HUES6 (cell line): ENCODE data around the gene GPC4.
A peak's percentile ranks its signal among the peaks of the same experiment; 100 is the strongest.

Experiments
- H3K27ac ChIP-seq: 2 replicates; pipeline ENCODE4 v1.7.0; 2013; ENCODE audit warnings: low read depth, mild to moderate bottlenecking, low read length, inconsistent platforms
- H3K27me3 ChIP-seq: 2 replicates; pipeline ENCODE4 v1.6.1; 2013; ENCODE audit warnings: low read length; ENCODE audit not compliant: control insufficient read depth, insufficient read depth
- H3K36me3 ChIP-seq: 2 replicates; pipeline ENCODE4 v1.6.1; 2013; ENCODE audit warnings: low read length; ENCODE audit not compliant: control insufficient read depth, insufficient read depth
- H3K4me1 ChIP-seq: 2 replicates; pipeline ENCODE4 v1.6.1; 2013; ENCODE audit warnings: low read length; ENCODE audit not compliant: control insufficient read depth, insufficient read depth
- H3K4me3 ChIP-seq: 2 replicates; pipeline ENCODE4 v1.5.1; 2013; ENCODE audit warnings: low read depth, low read length
- H3K9ac ChIP-seq: one replicate; pipeline ENCODE4 v1.6.1; 2013; ENCODE audit warnings: mild to moderate bottlenecking, low read length
- H3K9me3 ChIP-seq: 2 replicates; pipeline ENCODE4 v1.6.1; 2013; ENCODE audit warnings: low read depth, low read length; ENCODE audit not compliant: control insufficient read depth, insufficient read depth

GPC4 gene

DNA sequence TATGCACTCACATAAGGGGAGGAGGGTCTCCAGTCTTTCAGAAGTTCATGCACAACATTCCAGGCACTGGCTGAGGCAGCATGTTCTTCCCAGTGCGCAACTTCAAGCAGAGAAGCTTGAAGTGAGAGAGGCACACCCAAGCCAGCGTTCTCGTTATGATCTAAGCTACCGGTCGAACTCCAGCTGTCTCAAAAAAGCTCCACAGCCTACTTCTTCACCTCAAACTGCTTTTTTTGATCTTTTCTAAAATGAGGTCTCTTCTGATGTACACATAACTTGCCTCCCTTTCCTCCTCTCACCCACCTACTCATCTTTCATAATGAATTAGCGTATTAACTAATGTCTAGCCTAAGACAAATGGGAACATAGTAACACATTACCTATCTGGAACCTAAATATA is 25.3 kb downstream of the GPC4 start:
- Histone ChIP-seq H3K9ac (no peak overlapping the region), H3K36me3 (peaks cover 30% of the 10 kb centered on the region), H3K4me3 (no peak overlapping the region), H3K27ac (no peak overlapping the region), H3K4me1 (peaks cover 64% of the 10 kb centered on the region), H3K27me3 (no peaks in the 10 kb centered on the region), H3K9me3 (no peaks in the 10 kb centered on the region)

DNA sequence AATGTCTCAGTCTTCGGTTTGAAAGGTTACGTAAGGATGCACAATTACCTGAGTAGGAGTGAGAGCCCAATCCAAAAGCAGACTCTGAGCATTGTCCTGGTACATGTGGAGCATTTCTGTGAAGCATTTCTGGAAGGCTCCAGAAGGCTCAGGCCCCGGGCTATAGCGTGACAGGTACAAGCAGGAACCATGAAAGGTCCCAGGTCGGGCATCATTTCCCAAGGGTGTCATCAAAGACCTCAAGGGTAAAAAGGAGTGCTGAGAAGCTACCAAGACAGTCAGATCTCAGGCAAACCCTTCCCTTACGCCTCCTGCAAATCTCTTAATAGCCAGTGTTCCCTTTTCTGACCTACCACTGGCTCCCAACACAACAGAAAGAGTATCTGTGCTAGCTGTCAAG is 30.8 kb downstream of the GPC4 start:
- H3K4me3 ChIP-seq, result no peak overlapping the region
- no peak overlapping the region for H3K27ac ChIP-seq
- no peaks in the 10 kb centered on the region for H3K27me3 ChIP-seq
- H3K36me3 ChIP-seq, result peaks cover 41% of the 10 kb centered on the region
- H3K9ac ChIP-seq, result no peak overlapping the region
- H3K9me3 ChIP-seq, result no peaks in the 10 kb centered on the region
- H3K4me1 ChIP-seq, result peaks cover 29% of the 10 kb centered on the region

- peaks cover 43% of the 10 kb centered on the region for H3K36me3 ChIP-seq
- no peak overlapping the region for H3K9ac ChIP-seq
- H3K4me1 ChIP-seq, result peaks cover 34% of the 10 kb centered on the region
- H3K27me3 ChIP-seq, result no peaks in the 10 kb centered on the region
- no peak overlapping the region for H3K27ac ChIP-seq
- H3K9me3 ChIP-seq, result no peaks in the 10 kb centered on the region
- H3K4me3 ChIP-seq, result no peak overlapping the region
Observed at GRCh38 chrX:133380711-133381619, 34.3 kb downstream of the GPC4 start.

- Histone ChIP-seq H3K36me3 (peaks cover 31% of the 10 kb centered on the region), H3K27ac (0 out of 2 replicates have a peak overlapping the region, but pooled peaks have one; percentile 17), H3K4me1 (peaks cover 44% of the 10 kb centered on the region), H3K9me3 (no peaks in the 10 kb centered on the region), H3K27me3 (no peaks in the 10 kb centered on the region; the same call in 1 of the 2 replicates), H3K4me3 (no peak overlapping the region), H3K9ac (no peak overlapping the region)
Observed at GRCh38 chrX:133376422-133376821, 38.9 kb downstream of the GPC4 start.

DNA sequence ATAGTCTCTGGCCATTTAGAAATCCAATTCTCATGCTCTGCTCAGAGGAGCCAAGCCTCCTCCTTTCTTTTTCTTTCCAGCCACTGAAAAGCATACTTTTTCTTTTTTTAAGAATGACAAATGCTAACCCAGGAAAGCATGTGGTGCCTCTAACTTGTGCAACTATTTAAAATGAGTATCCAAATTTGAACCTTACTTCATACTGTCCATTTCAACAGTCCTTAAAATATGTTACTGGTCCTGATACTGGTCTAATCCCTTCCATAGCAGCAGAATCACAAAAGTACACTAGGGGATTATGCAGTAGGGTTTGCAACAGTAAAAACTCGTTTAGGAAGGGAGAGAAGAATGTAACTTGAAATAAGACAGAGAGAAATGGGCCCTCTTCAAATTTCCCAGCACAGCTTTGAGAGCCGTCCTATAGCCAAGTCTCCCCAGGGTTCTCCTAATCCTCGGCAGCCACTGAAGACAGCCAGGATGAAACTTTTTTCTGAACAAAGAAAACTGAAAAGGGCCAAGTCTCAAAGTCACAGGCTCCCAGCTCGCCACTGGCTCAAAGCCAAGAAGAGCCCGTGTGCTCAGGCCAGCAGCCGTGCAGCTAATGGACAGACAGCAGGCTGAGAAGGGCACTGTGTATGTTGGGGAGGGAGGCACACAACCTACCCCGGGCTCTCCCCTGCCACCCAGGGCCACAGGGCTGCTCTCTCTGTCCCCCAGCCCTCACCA is 39.5 kb downstream of the GPC4 start:
- H3K27ac ChIP-seq, result no peak overlapping the region
- peaks cover 26% of the 10 kb centered on the region for H3K36me3 ChIP-seq
- H3K9ac ChIP-seq, result no peak overlapping the region
- no peaks in the 10 kb centered on the region; the same call in 1 of the 2 replicates for H3K27me3 ChIP-seq
- peaks cover 49% of the 10 kb centered on the region for H3K4me1 ChIP-seq
- no peaks in the 10 kb centered on the region for H3K9me3 ChIP-seq
- no peak overlapping the region for H3K4me3 ChIP-seq

DNA sequence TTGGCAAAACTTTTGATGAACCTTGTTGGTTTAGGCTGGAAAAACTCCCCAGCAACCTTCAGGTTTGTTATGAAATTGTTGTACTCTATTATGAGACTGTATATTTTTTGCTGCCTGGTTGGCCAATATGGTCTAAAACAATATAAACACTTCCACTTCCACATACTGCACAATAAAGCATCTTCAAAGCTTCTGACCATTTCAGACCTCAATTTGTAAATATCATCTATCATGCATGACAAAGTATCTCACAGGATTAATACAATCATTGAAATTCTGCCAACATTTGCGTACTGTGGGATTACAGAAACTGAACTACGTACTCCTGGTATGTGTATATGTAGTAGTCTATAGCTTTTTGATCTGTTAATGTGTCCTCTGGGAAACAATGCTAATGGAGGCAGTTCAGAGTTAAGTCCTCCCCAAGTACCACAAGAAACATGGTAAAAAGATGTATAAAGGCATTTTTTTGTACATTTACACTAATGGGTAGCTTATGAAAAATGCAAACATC is 40.4 kb downstream of the GPC4 start:
- Histone ChIP-seq H3K9ac (no peak overlapping the region), H3K36me3 (peaks cover 26% of the 10 kb centered on the region), H3K4me1 (peaks cover 57% of the 10 kb centered on the region), H3K9me3 (no peaks in the 10 kb centered on the region), H3K4me3 (no peak overlapping the region), H3K27ac (no peak overlapping the region), H3K27me3 (no peaks in the 10 kb centered on the region; the same call in 1 of the 2 replicates)

- H3K4me1 ChIP-seq, result peaks cover 55% of the 10 kb centered on the region
- H3K27ac ChIP-seq, result no peak overlapping the region
- no peak overlapping the region for H3K4me3 ChIP-seq
- peaks cover 26% of the 10 kb centered on the region for H3K36me3 ChIP-seq
- no peaks in the 10 kb centered on the region for H3K9me3 ChIP-seq
- no peak overlapping the region for H3K9ac ChIP-seq
- no peaks in the 10 kb centered on the region; the same call in 1 of the 2 replicates for H3K27me3 ChIP-seq
Observed at GRCh38 chrX:133373386-133374079, 41.8 kb downstream of the GPC4 start.

- Histone ChIP-seq H3K4me3 (no peak overlapping the region), H3K27ac (no peak overlapping the region), H3K9ac (no peak overlapping the region), H3K36me3 (peaks cover 17% of the 10 kb centered on the region), H3K4me1 (peaks cover 48% of the 10 kb centered on the region), H3K9me3 (no peaks in the 10 kb centered on the region), H3K27me3 (no peaks in the 10 kb centered on the region; the same call in 1 of the 2 replicates)
Observed at GRCh38 chrX:133370696-133371275, 44.5 kb downstream of the GPC4 start.

DNA sequence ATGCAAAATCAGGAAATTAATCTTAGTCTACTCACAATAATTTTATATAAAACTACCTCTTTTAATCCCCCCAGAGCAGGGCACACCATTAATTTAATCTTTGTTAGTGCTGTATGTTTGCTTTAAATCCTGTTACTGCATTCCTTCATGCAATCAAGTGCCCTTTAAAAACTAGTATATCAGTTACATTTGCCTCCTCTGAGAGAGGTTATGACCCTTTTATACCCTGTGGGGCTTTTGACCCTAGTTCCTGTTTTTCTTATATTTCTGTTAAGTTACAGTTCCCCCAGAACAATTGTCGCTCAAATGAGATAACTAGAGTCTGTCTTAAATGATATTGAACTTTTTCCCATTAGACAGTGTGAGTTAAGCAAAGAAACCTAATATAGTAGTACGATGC is 46.2 kb downstream of the GPC4 start:
- Histone ChIP-seq H3K27ac (no peak overlapping the region), H3K4me3 (no peak overlapping the region), H3K36me3 (peaks cover 11% of the 10 kb centered on the region), H3K9ac (no peak overlapping the region), H3K4me1 (peaks cover 54% of the 10 kb centered on the region), H3K9me3 (no peaks in the 10 kb centered on the region), H3K27me3 (no peaks in the 10 kb centered on the region; the same call in 1 of the 2 replicates)

GRCh38 chrX:133366735-133367134 is 48.6 kb downstream of the GPC4 start:
- Histone ChIP-seq H3K9ac (no peak overlapping the region), H3K27me3 (no peaks in the 10 kb centered on the region), H3K4me3 (no peak overlapping the region), H3K36me3 (peaks cover 3% of the 10 kb centered on the region; the same call in 1 of the 2 replicates), H3K4me1 (peaks cover 55% of the 10 kb centered on the region), H3K27ac (no peak overlapping the region), H3K9me3 (no peaks in the 10 kb centered on the region)
